ENCODE results near the gene ZFY.

DNA sequence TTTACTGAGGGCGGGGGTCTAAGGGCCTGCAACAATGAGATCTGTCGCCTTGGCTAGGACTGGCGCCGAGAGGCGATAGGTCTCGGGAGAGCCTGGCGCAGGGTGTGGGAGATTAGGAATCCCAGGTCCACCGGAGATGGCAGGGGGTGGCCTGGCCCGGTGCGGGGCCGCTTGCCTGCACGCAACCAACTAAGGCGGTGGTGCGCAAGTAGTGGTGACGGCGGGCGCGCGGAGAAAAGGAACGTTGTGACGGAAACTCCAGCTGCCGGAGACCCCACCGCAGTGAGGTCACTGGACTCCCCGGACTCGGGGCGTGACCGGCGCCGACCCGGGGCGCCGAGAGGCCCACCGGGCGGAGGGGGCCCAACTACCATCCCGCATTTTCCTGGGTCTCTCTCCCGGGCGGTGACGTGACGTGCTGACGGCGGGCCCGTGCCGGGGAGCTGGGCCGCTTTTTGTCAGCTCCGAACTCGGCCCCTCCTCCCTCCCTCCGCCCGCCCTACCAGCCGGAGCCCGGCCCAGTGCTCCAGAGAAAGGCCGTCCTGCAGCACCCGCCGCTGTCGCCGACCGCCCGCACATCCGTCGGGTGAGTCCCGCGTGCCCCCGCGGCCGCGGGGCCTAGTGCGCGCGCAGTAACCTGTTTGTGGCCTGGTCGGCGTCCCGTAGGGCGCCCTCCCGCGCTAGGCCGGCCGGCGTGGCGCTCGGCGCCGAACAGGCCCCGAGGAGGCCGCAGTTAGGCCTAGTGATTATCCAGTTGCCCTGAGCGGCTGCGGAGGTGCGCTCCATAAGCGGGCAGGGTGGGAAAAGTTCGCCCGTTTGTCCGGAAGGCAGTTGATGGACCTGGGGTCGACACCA lies at the start of gene ZFY:
- TF ChIP-seq CTCF (IDR thresholded peaks at IDR 0.05): no peak
- no peak for TF ChIP-seq EZH2 (IDR thresholded peaks at IDR 0.05; ENCODE audit: borderline replicate concordance, insufficient read depth, low read depth, low read length, poor library complexity, severe bottlenecking)

Measured in B cell (primary cell).